K562 (cell line): Measurements from ENCODE around the gene DNAAF6. TPM values are rescaled to one million over a fixed set of nuclear protein-coding genes. Genes with fewer than 3 reads are reported as not detected.

Source experiments
- CREB1 ChIP-seq, 2 experiments: sonication (generic) in 1 of 2; formaldehyde crosslinking in 1 of 2; IDR thresholded peaks; 2 replicates each; pipeline versions ENCODE4 v1.6.1 to v1.8.0; 2012 to 2022; ENCODE audit warnings: inconsistent platforms in 1 of 2, mild to moderate bottlenecking in 1 of 2, missing genetic modification reagents in 1 of 2, moderate library complexity in 1 of 2
- CSDE1 ChIP-seq, 2 experiments: fragments of 450-650 bp; IDR thresholded peaks; 2 replicates each; pipeline ENCODE4 v1.6.1; 2016; ENCODE audit warnings: mild to moderate bottlenecking in 1 of 2
- E2F8 ChIP-seq: fragments of 450-650 bp; IDR thresholded peaks from 2 replicates; pipeline ENCODE4 v1.7.1; 2018; ENCODE audit warnings: mild to moderate bottlenecking, low read depth; ENCODE audit not compliant: partially characterized antibody
- ETV1 ChIP-seq: fragments of 450-650 bp; conservative IDR thresholded peaks from 2 replicates; pipeline ENCODE4 v1.6.1; 2016; ENCODE audit warnings: missing genetic modification characterization, control low read depth, low read depth, missing compliant biosample characterization
- EZH2 ChIP-seq: IDR thresholded peaks from 2 replicates; pipeline ENCODE4 v1.6.1; 2012; ENCODE audit warnings: low read depth, mild to moderate bottlenecking, inconsistent platforms, low read length, borderline replicate concordance
- MTA1 ChIP-seq: fragments of 450-650 bp; IDR thresholded peaks from 2 replicates; pipeline ENCODE4 v1.6.1; 2017; ENCODE audit warnings: borderline replicate concordance
- MYBL2 ChIP-seq, 2 experiments: fragments of 450-650 bp in 1 of 2; sonication (generic) in 1 of 2; formaldehyde crosslinking in 1 of 2; IDR thresholded peaks; 2 replicates each; pipeline versions ENCODE4 v1.6.1 to v1.8.1; 2017 to 2022; ENCODE audit warnings: borderline replicate concordance in 1 of 2, inconsistent platforms in 1 of 2, low read depth in 1 of 2, mild to moderate bottlenecking in 1 of 2, missing genetic modification reagents in 1 of 2, moderate library complexity in 1 of 2
- NR3C1 ChIP-seq: sonication (generic); formaldehyde crosslinking; IDR thresholded peaks from 2 replicates; pipeline ENCODE4 v1.8.1; 2022; ENCODE audit warnings: missing genetic modification reagents
- NRF1 ChIP-seq, 2 experiments: fragments of 450-650 bp; IDR thresholded peaks in 1 of 2; conservative IDR thresholded peaks in 1 of 2; 2 replicates each; pipeline ENCODE4 v1.6.1; 2014; ENCODE audit warnings: mild to moderate bottlenecking in 2 of 2
- PHB ChIP-seq: fragments of 250-450 bp; sonication (Bioruptor Pico); IDR thresholded peaks from 2 replicates; pipeline ENCODE4 v1.5.0; 2021
- PHB2 ChIP-seq: fragments of 450-650 bp; IDR thresholded peaks from 2 replicates; pipeline ENCODE4 v1.6.1; 2017; ENCODE audit warnings: low read depth
- PKNOX1 ChIP-seq: fragments of 450-650 bp; IDR thresholded peaks from 2 replicates; pipeline ENCODE4 v1.6.1; 2016
- REST ChIP-seq, 2 experiments: fragments of 450-650 bp; formaldehyde crosslinking in 1 of 2; IDR thresholded peaks; 2 replicates each; pipeline versions ENCODE4 v1.4.0 to v1.6.1; 2014 to 2020; ENCODE audit warnings: mild to moderate bottlenecking in 2 of 2, borderline replicate concordance in 1 of 2, low read depth in 1 of 2
- polyA plus RNA-seq, 8 experiments: library from polyadenylated mRNA; depleted of rRNA in 4 of 8; stranded (reverse) in 5 of 8; unstranded in 3 of 8; fragments of >200 nt; fragmentation: Nextera tagmentation in 2 of 8; fragmentation: Illumina TruSeq in 1 of 8; extraction: Ambion mirVana in 2 of 8; extraction: Trizol in 1 of 8; gene quantifications; 2 replicates each; pipeline versions ENCODE4 v1.2.1 to v1.2.3, GENCODE V29; 2011 to 2014; ENCODE audit warnings: inconsistent platforms in 1 of 8, missing spikeins in 1 of 8
- total RNA-seq, 7 experiments: library from RNA; depleted of rRNA in 6 of 7; stranded (reverse); fragments of >200 nt in 6 of 7; fragmentation: Illumina TruSeq in 2 of 7; extraction: Trizol in 2 of 7; gene quantifications; 2 replicates each; pipeline versions ENCODE4 v1.2.1 to v1.2.3, GENCODE V29; 2011 to 2021; ENCODE audit warnings: low replicate concordance in 1 of 7

Gene DNAAF6
- total and polyA plus RNA-seq, 9 of the 15 experiments (the other 6 are each of a cell fraction or from before 2014, with no cell fraction given) = 0.04 to 0.17 (median 0.14) TPM; not detected in 4

GRCh38 chrX:107205770-107206696, at the start of gene DNAAF6, which contains the start of gene NUP62CL (continued):
- TF ChIP-seq CREB1 (IDR thresholded peaks at IDR 0.05) (peak; percentile 58; the same call in 1 of the 2 replicates), CREB1 (CRISPR knock-in tag; IDR thresholded peaks at IDR 0.05) (peak; percentile 54; the same call in 1 of the 2 replicates), REST (IDR thresholded peaks at IDR 0.05; ENCODE audit: borderline replicate concordance) (peak; percentile 96), REST (CRISPR knock-in tag; IDR thresholded peaks at IDR 0.05; ENCODE audit: low read depth) (no peak), NRF1 (conservative IDR thresholded peaks at IDR 0.05 in 1 of 2, IDR thresholded peaks at IDR 0.05 in 1 of 2) (peak; percentile 65 to 74), PKNOX1 (peak; percentile 65; the same call in 1 of the 2 replicates), NR3C1 (CRISPR knock-in tag) (no peak), EZH2 (no peak), E2F8 (no peak), MTA1 (0 out of 2 replicates have a peak, but pooled peaks have one; percentile 21), CSDE1 (IDR thresholded peaks at IDR 0.05) (peak in 1 of 2 experiments; percentile 48; a peak in 1 of 4 replicates), PHB2 (no peak), PHB (CRISPR knock-in tag) (no peak), MYBL2 (IDR thresholded peaks at IDR 0.05; ENCODE audit: low read depth) (no peak; the same call in 1 of the 2 replicates), MYBL2 (CRISPR knock-in tag; IDR thresholded peaks at IDR 0.05; ENCODE audit: borderline replicate concordance) (no peak), ETV1 (tag) (no peak)
